ENCODE results near the gene NACC2.

The NACC2 gene

DNA sequence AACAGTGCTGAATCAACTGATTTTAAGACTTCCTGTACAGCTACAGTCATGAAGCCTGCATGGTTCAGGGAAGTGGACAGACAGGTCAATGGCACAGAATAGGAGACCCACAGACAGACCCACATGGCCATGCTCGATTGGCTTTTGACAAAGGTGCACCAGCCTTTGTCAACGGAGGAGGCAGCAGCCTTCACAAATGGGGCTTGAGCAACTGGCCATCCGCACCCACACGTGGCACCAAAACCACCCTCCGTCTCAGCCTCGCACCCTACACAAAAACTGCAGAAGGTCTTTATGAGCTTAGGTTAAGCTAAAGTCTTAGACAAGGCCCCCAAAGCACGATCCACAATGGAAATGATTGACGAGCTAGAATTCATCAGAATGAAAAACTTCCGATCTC is 74.4 kb downstream of the NACC2 start:
- FAIRE-seq = no peak

DNA sequence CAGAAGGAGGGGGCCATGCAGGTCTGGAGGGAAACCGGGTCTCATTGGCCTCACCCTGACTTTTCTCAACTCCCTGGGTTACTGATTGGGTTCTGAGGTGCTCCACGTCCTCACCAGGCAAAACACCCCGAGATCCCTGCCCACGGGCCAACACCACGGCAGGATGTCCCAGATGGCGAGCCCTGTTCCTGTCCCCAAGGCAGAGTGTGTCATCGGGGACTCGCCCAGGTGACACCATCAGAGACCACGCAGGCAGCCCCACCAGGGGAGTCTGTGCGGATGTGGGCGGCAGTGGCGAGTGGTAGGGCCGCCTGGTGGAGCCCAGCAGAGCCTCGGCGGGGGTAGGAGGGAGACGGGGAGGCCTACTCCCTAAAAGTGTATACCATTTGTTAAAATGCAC is 74.9 kb downstream of the NACC2 start:
- no peak for FAIRE-seq

DNA sequence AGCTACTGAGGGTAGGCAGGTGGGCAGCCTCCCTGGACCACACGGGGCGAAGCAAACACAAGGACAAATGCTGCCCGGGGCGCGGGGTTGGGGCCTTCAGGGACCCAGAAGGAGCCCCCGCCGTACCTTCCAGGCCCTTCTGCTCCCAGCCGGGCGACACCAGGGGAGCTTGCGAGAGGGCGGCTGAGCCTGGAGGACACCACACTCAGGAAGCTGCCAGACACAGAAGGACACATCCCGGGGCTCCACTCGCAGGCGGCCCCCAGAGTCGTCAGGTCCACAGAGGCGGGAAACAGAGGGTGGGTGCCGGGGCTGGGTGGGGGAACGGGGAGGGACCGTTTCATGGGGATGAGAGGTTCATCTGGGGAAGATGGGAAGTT is 75.4 kb downstream of the NACC2 start:
- FAIRE-seq = no peak

DNA sequence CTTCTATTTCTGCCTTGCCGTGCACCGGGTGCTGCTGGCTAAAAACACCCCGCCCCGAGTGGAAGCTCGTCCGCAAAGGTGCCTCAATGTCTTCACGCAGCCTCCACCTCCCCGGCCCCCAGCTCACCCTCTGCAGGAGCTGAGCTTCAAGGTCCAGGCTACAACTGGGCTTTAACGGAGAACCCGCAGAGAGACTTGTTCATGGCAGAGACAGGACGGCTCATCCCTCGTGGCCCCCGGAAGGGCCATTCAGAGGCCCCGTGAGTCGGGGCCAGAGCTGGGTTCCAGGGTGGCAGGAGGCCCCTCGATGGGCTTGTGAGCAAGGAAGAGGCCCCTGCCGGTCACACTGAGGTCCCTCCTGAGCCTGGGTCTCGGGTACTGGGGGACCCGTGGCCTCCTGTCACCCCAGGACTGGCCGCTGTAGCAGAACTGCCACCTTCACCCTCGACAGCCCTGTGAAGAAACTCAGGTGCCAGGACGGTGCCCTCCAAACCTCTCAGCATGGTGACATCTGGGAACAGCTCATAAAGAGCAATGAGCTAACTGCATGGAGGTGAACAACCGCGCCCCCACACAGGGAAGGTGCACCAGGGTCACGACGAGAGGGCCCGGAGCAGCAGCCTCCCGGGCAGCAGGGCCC is 75.9 kb downstream of the NACC2 start:
- no peak for FAIRE-seq

DNA sequence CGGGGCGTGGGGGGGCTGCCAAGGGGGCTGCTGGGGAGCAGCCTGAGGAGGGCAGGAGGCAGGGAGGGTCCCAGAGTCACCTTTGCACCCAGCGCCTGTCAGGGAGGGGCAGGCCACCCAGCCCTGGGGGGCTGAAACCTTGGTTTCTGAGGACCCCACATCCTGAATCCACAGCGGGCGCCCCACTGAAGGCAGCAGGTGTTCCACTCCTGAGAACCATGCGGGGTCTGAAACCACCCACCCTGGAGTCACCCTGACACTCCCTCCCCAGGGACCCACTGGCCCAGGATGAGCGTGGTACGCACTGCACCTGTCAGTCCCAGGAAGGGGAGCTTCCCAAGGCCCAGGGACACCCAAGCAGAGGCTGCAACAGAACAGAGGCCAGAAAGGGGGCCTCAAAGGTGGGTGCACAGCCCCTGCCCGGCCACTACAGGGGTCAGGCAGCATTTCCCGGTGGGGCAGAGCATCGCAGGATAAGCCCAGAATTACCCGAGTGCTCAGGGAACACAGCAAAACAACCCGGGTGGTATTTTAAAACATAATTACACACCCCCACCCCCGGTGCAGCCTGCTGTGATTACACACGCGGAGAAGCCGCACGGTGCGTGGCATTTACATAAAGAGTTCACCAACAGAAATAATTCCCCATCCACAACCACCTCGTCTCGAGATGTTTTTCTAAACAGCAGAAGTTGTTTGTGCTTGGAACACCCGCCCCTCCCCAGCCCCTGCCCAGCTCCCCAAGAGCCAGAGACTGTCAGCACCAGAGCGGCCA is 76.6 kb downstream of the NACC2 start:
- FAIRE-seq = no peak

DNA sequence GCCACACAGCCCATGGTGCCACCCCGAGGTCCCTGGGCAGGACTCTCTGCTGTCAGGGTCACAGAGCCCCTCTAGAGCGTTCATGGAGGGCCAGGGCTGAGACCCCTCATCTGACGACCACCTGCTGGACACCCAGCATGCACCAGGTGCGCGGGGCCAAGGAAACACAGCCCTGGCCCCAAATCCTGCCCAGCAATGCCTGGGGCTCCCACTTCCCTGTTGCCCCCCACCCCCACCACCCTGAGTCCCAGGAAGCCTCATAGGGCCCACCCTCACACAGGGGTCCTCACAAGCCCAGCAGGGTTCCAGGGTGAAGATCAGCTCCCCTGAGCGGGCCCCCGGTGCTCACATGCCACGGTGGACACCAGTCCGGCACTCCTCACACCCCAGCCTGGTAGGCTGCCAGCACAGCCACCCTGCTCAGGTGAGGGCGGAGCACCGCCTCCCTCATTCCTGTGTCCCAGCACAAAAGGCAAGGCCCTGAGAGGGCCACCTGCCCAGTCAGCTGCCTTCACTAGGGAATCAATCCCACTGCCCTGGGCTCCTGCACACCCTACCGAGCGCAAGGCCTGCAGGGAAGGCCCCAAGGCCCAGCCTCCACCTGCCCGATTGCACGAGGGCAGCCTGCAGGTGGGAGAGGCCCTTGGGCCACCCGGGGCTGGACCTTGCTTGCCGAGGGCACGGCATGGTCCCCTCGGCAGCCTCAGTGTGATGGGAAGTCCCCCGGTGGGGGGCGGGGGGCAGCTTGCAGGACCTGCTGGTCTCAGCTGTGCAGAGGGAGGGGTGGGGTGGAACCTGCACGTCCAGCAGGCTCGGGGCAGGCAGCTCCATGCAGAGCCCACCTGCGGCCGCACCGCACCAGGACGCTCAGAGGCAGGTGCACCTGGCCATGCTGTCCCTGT is 77.5 kb downstream of the NACC2 start:
- no peak for FAIRE-seq

DNA sequence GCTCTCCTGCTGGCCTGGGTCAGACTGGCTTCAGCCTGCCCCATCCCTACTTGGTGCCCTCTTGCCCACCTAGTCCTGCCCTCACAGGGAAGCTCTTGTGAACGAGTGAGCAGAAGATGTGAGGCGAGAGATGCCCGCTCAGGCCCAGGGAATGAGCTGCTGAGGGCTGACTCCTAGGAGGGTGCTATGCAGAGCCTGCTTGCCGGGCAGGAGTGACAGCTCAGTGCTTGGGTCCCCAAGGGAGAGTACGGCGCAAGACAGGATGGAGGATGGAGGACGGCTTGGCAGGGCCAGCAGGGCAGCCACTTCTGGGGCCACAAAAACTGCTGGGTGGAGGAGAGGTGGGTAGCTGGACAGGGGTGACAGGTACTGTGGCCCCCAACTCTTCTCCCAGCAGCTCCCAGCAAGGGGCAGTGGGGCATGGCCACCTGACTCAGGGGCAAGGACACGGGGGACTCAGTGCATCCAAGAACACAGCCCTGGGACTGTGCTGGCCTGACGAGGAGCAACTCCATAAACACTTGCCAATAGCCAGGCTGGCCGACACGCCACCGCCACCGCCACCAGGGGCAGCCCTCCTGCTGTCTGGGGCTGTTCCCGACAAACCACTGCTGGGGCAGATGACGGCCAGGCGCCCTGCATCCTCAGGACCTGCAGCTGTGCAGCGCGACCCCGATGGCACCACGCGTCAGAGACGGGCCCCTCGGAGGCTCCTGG is 78.4 kb downstream of the NACC2 start:
- no peak for FAIRE-seq

DNA sequence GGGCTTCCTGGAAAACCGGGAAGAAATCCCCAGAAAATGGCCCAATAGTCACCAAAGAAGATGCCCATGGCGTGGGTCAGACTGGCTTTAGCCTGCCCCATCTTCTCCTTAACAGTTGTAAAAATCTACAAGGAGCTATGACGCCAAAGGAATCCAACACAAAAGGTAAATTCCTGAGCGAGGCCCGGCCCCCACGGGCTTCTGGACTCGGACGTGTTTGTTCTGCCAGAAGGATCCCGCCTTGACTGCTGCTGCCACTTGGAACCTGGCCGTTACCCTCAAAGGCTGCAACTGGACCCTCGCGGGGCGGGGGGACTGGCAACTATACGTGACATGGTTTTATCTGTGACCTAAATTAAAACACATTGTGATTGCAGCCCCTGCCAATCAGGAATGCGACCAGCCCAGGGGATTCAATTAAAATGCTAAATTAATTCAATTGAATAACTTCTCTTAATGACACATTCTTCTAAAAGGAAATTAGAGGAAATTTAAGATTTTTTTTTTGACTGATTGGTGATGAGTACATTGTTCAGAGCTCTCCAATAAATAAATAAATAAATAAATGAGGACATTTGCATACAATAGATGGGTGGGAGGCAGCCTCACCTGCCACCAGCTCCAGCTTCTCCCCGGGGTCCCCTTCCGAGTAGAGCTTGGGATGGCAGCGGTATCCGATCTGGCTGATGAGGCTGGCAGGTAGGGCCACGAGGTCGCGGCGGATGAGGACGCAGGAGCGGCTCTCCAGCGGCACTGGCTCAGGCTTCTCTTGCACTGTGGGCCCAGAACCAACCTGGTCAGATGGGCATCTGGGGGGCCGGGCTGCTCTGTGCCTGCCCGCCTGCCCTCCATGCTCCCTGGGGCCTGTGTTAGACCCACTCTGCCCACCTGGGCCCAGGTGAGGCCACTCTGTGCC is 79.2 kb downstream of the NACC2 start:
- FAIRE-seq = no peak

DNA sequence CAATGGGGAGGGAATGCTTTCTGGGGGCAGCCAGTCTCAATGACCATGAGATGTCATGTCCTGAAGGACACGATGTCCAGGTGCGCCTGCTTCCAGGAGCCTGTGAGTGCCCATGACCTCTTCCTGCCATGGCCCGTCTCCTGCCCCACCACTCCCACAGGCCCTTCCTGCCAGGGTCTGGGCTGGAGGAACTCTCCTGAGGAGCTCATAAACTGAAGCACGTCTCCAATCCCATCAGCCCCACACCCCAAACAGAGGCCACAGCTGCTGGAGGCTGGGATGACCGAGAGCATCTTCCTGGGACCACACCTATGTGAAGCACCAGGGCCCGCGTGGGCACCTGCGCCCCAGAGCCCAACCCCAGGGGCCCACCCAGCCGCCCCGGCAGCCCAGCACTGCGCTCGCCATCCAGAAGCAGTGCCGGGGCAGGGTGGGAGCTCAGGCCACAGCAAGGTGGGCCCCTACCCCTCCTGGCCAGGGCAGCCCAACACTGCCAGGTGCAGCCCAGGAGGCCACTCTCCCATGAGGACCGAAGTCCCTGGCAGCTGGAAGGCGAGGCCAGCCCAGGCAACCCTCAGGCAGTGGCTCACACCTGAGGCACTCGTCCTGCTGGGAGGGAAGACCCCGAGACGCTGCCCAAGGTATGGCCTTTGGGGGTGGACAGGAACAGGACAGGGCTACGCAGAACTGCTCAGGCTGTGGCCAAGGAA is 80.0 kb downstream of the NACC2 start:
- no peak for FAIRE-seq

DNA sequence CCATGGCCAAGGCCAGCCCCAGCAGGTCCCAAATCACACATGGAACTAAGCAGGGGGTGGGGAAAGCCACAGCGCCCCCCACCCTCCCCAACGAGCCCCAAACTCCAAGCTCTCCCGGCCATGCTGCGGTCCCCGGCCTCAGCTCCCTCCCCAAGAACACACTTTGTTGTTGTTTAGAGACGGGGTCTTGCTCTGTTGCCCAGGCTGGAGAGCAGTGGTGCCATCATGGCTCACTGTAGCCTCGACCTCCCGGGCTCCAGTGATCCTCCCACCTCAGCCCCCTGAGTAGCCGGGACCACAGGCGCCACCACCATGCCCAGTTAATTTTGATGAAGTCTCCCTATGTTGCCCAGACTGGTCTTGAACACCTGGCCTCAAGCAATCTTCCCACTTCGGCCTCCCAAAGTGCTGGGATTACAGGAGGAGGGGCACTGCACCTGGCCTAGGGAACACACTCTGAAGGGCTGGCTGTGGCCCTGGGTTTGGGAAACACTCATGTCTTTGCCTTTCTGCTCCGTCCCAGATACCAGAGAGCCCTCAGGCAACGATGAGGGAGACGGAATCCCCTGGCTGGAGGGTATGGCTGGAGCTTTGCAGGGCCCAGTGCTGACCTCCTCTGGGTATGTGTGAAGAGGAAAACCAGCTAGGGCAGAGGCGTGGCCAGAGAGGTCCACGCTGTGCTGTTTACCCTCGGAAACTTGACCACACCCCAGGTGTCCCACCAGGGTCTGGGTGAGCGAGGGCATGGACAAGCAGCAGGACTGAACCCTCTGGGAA is 80.8 kb downstream of the NACC2 start:
- FAIRE-seq = no peak

DNA sequence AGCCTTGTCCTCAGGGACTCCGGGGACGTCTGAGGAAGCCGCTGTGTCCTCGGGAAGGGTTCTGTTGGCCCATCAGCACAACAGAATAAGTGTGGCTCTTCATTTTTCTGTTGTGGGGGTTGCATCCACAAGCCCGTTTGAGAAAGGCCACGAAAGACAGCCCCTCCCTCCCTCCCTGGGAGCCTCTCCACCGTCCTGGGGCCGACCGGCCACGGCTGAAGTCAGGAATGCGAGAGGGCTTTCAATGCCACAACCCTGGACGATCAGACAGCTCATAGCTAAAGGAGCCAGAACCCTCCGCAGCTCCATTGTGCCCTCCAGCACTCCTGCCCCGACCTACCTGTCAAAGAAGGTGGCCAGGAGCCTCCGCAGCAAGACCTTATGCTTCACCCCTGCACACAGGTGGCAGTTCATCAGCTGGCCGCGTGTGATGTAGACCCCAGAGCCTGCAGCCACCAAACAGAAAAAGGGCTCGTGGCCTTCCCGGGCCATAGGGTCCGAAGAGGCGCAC is 81.5 kb downstream of the NACC2 start:
- FAIRE-seq = no peak

DNA sequence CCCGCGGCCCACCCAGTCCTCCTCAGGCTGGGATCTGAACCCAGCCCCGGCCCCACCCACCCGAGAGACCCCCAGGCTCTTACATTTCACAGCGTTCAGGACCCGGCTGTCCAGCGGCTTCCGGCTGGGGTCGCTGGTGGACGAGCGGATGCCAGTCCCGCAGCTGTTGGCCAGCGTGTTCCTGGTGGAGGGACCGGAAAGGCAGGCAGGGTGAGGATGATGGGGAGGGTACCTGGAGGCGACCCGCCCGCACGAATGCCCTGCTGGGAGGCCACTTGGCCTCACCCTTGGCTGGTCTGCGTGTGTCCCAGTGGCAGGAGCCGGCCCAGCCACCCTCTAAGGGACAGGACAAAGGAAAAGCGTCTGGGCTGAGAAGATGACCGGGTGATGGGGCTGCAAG is 82.0 kb downstream of the NACC2 start:
- FAIRE-seq = no peak

DNA sequence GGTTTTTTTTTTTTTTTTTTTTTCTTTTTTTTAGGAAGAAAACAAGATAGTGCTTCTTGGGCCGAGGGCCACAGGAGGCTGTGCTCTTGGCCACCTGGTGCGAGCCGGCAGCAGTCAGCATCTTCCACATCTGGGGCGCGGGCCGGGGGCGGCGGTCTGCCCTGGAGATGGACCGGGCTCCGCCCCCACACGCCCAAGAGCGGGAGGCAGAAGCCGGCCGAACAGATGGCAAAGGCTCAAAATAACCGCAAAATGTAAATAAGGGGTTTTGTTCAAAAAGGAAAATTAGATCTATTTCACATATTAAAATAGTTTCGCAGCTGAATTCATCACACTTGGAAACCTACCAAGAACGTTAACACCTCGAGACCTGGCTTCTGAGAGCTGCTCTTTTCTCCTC is 82.4 kb downstream of the NACC2 start:
- FAIRE-seq = no peak

DNA sequence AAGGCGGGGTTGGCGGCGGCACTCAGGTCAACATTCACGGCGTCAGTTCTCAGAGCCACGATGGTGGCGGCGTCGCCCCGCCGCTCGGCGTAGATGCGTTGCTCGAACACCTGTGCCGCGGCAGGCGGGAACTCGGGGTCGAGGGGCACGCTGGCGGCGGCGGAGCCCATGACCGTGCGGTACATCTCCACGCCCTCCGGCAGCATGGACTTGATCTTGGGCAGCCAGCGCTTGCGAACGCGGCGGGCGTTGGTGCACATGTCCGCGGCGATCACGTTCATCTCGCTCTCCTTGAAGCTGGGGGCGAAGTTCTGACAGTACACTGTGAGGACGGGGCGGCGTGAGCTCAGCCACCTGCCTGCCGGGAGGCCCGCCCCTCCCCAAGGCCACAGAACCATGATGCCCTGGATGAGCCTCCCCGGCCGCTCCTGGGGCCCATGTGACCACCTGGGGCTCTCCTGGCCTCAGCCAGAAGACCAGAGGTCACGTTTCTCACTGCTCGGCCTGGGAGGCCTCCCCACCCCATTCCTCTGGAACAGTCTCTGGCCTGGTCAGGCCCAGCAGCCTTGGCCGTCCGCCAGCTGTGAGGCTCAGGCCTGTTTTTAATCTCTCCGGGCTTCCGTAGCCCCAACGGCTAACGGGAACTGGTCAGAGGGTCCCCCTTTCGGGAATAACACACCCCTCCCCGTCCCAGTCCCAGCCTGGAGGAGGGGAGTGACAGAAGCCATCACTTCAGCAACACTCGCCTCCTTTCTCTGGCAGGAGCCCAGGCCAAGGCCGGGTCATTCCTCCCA is 83.2 kb downstream of the NACC2 start:
- FAIRE-seq = no peak

DNA sequence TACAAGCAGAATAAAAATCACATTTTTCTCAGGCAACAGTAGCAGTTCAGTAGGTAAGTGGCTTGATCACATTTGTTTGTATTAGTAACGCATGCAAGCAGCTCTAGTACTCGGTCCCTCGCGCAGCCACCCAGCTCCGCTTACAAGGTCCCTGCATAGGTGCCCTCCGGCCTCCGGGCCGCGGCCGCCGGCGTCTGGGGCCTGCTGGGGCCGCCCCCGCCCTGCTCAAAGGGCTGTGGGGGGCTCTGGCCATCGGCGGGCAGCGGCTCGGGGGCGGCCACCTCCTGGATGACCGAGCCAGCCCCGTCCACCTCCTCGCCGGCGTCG is 83.8 kb downstream of the NACC2 start:
- FAIRE-seq = no peak

DNA sequence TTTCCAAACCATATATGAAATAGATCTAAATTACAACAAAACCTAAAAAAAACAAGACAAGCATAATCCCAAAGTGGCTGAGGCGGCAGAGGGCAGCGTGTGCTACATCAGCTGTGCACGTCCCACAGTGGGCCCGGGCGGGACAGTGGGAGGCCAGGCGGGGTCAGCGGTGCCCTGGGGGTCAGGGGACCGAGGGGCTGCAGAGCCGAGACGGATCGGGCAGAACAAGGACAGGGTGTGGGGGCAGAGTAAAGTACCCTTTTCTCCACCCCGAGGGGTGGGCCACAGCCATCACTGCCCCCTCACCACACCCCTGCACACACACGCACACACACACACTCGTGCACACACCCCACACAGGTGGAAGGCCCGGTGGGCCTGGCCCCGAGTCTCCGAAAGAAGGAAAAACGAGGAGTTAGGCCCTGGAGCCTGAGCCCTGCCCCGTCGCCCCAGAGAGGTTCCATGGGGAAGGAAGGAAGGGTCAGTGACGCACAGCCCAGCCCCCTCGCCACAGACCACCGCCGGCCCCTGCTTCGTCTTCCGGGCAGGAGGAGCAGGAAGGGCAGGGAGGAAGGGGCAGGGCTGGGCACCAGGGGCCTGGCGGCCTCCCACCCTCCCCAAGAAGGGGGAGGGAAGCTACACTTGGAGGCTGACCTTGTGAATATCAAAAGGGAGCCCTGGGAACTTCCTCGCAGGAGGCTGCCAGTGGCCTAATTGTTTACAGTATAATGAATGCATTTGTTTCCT is 84.3 kb downstream of the NACC2 start:
- no peak for FAIRE-seq

DNA sequence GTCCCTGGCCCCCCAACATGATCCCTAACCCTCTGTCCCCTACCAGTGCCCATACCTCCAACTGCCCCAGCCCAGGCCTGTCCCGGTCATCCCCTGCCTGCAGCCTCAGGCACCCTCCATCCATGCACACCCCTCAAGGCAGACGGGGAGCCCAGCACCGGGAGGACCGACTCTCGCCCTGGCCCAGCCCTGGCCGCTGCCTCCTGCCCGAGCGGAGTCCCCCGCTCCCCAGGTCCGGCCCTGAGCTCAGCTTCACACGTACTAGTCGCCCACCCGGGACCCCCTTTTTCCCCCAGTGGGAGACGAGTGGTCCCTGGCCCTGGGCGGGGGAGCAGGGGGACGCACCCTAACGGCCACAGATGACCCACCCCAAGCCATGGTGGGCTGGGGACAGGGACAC is 84.9 kb downstream of the NACC2 start:
- no peak for FAIRE-seq

DNA sequence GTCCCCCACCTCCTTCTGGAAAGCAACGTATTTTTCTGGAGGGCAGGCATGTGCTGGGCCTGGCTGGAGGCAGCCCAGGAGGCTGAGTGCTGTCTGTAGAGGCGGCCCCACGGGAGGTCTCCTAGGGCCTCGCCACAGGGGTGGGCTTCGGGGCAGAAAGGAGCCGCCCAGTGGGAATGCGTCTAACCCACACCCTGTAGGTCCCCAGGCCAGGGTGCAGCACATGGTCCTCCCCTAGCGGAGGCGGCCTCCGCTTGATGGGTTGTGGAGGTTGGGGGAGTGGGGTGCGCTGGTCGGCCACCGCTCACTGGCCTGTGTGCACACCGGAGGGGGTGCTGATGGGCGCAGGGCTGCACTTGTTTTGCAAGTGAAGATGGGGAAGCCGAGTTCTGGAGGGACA is 85.6 kb downstream of the NACC2 start:
- no peak for FAIRE-seq

DNA sequence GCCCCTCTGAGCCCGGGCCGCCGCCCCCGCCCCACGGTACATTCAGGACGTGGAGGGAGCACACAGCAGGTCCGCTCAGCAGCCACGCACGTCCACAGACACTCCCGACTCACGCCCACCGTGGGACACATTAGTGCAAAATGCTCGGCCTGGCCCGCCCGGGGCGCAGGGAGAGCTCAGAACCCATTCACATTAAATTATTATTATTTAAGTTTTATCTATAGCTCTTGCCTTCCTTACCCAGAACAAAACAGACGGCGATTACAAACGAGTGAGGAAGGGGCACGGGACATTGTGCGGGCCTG is 86.4 kb downstream of the NACC2 start:
- FAIRE-seq = no peak
